ENCODE measurements around the gene MRO. TPM values are rescaled to one million over a fixed set of nuclear protein-coding genes. Genes with fewer than 3 reads are reported as not detected.

MRO gene
- total and polyA plus RNA-seq, 10 of the 15 experiments (the other 5 are each of a cell fraction or from before 2014, with no cell fraction given) = 0.11 to 0.18 TPM; not detected in 8

DNA sequence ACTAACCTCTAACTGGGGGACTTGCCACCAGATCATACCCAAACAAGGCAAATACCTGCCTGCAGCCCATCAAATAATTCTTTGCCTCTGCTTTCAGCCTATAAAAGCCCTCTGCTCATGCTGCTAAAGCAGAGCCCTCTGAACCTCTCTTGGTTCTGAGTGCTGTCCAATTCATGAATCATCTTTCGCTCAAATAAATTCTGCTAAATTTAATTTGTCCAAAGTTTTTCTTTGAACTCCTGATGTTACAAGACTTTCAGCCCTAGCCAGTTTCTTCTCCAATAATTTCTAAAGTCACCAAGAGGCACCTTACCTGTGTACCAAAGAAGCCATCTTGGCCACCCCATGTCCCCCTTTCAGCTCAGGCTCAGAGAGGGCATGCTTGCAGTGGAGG lies 72.0 kb downstream of the MRO start (continued):
- TF ChIP-seq, protein P1, sequence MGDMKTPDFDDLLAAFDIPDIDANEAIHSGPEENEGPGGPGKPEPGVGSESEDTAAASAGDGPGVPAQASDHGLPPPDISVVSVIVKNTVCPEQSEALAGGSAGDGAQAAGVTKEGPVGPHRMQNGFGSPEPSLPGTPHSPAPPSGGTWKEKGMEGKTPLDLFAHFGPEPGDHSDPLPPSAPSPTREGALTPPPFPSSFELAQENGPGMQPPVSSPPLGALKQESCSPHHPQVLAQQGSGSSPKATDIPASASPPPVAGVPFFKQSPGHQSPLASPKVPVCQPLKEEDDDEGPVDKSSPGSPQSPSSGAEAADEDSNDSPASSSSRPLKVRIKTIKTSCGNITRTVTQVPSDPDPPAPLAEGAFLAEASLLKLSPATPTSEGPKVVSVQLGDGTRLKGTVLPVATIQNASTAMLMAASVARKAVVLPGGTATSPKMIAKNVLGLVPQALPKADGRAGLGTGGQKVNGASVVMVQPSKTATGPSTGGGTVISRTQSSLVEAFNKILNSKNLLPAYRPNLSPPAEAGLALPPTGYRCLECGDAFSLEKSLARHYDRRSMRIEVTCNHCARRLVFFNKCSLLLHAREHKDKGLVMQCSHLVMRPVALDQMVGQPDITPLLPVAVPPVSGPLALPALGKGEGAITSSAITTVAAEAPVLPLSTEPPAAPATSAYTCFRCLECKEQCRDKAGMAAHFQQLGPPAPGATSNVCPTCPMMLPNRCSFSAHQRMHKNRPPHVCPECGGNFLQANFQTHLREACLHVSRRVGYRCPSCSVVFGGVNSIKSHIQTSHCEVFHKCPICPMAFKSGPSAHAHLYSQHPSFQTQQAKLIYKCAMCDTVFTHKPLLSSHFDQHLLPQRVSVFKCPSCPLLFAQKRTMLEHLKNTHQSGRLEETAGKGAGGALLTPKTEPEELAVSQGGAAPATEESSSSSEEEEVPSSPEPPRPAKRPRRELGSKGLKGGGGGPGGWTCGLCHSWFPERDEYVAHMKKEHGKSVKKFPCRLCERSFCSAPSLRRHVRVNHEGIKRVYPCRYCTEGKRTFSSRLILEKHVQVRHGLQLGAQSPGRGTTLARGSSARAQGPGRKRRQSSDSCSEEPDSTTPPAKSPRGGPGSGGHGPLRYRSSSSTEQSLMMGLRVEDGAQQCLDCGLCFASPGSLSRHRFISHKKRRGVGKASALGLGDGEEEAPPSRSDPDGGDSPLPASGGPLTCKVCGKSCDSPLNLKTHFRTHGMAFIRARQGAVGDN (IDR thresholded peaks at IDR 0.05) = no peak

- 26% methylated on average over 5 of the region's 5 CpGs for WGBS (ENCODE audit: insufficient coverage, insufficient replicate concordance, low lambda C conversion rate, missing lambda C conversion rate)
- Histone ChIP-seq H2AFZ (ENCODE audit: control insufficient read depth, low read depth, low read length) (no peak overlapping the region), H3K4me1 (ENCODE audit: control insufficient read depth, insufficient read depth, low read length) (no peaks in the 10 kb centered on the region), H3K79me2 (ENCODE audit: control insufficient read depth, insufficient read depth, low read length) (no peaks in the 10 kb centered on the region), H3K9me3 (replicated peaks; ENCODE audit: control insufficient read depth, insufficient read depth, low read length) (no peaks in the 10 kb centered on the region; the same call in 2 of the 3 replicates), H4K20me1 (ENCODE audit: control insufficient read depth, insufficient read depth) (no peaks in the 10 kb centered on the region), H3K27me3 (replicated peaks in 1 of 2; ENCODE audit: control insufficient read depth in 2 of 2, insufficient read depth in 2 of 2, low read length in 1 of 2) (peaks cover 0 to 10% of the 10 kb centered on the region in 2 experiments), H3K36me3 (ENCODE audit: control insufficient read depth in 2 of 2, insufficient read depth in 2 of 2, low read length in 1 of 2) (no peaks in the 10 kb centered on the region), H3K4me3 (no peak overlapping the region), H3K4me2 (ENCODE audit: control insufficient read depth, insufficient read depth) (no peak overlapping the region), H3K9ac (ENCODE audit: control insufficient read depth, insufficient read depth, low read length) (no peak overlapping the region), H3K27ac (ENCODE audit: control insufficient read depth, insufficient read depth) (no peak overlapping the region)
- POLR2A ChIA-PET = no interaction called here
- DNase-seq (ENCODE audit: low read depth, low spot score) (no peak), ATAC-seq (no peak), FAIRE-seq (no peak)
- in situ Hi-C loops (cut with MboI) = no loop called here
- TF ChIP-seq NR2C1 (IDR thresholded peaks at IDR 0.05) (no peak), MYB (IDR thresholded peaks at IDR 0.05; ENCODE audit: borderline replicate concordance, low read depth, low read length) (no peak), CHD1 (IDR thresholded peaks at IDR 0.05; ENCODE audit: low read depth, low read length) (no peak), YBX1 (IDR thresholded peaks at IDR 0.05) (no peak), BACH1 (IDR thresholded peaks at IDR 0.05; ENCODE audit: borderline replicate concordance) (no peak), GATAD2B (conservative IDR thresholded peaks at IDR 0.05; ENCODE audit: low read depth) (no peak), DPF2 (IDR thresholded peaks at IDR 0.05) (no peak), ASH2L (IDR thresholded peaks at IDR 0.05; ENCODE audit: borderline replicate concordance, low read depth) (no peak), EED (IDR thresholded peaks at IDR 0.05; ENCODE audit: low read depth) (no peak), RFX5 (IDR thresholded peaks at IDR 0.05; ENCODE audit: low read depth, low read length) (no peak), STAT3 (IDR thresholded peaks at IDR 0.05; ENCODE audit: low read depth, low read length) (no peak)
- TF ChIP-seq, protein P2, sequence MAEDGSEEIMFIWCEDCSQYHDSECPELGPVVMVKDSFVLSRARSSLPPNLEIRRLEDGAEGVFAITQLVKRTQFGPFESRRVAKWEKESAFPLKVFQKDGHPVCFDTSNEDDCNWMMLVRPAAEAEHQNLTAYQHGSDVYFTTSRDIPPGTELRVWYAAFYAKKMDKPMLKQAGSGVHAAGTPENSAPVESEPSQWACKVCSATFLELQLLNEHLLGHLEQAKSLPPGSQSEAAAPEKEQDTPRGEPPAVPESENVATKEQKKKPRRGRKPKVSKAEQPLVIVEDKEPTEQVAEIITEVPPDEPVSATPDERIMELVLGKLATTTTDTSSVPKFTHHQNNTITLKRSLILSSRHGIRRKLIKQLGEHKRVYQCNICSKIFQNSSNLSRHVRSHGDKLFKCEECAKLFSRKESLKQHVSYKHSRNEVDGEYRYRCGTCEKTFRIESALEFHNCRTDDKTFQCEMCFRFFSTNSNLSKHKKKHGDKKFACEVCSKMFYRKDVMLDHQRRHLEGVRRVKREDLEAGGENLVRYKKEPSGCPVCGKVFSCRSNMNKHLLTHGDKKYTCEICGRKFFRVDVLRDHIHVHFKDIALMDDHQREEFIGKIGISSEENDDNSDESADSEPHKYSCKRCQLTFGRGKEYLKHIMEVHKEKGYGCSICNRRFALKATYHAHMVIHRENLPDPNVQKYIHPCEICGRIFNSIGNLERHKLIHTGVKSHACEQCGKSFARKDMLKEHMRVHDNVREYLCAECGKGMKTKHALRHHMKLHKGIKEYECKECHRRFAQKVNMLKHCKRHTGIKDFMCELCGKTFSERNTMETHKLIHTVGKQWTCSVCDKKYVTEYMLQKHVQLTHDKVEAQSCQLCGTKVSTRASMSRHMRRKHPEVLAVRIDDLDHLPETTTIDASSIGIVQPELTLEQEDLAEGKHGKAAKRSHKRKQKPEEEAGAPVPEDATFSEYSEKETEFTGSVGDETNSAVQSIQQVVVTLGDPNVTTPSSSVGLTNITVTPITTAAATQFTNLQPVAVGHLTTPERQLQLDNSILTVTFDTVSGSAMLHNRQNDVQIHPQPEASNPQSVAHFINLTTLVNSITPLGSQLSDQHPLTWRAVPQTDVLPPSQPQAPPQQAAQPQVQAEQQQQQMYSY (CRISPR knock-in tag; IDR thresholded peaks at IDR 0.05) = no peak
- TF ChIP-seq, protein P3, sequence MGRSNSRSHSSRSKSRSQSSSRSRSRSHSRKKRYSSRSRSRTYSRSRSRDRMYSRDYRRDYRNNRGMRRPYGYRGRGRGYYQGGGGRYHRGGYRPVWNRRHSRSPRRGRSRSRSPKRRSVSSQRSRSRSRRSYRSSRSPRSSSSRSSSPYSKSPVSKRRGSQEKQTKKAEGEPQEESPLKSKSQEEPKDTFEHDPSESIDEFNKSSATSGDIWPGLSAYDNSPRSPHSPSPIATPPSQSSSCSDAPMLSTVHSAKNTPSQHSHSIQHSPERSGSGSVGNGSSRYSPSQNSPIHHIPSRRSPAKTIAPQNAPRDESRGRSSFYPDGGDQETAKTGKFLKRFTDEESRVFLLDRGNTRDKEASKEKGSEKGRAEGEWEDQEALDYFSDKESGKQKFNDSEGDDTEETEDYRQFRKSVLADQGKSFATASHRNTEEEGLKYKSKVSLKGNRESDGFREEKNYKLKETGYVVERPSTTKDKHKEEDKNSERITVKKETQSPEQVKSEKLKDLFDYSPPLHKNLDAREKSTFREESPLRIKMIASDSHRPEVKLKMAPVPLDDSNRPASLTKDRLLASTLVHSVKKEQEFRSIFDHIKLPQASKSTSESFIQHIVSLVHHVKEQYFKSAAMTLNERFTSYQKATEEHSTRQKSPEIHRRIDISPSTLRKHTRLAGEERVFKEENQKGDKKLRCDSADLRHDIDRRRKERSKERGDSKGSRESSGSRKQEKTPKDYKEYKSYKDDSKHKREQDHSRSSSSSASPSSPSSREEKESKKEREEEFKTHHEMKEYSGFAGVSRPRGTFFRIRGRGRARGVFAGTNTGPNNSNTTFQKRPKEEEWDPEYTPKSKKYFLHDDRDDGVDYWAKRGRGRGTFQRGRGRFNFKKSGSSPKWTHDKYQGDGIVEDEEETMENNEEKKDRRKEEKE (IDR thresholded peaks at IDR 0.05) = no peak
- BruUV-seq (replicated peaks) = no TSS peak
- CTCF ChIA-PET = no interaction called here
- intact Hi-C loops (cut with micrococcal nuclease; ENCODE audit: unreplicated experiment) = no loop called here
- RAD21 ChIA-PET (ENCODE audit: unreplicated experiment) = no interaction called here
- SMC1A ChIA-PET (ENCODE audit: uncharacterized antibody, unreplicated experiment) = no interaction called here
Observed at GRCh38 chr18:50745945-50746344, 73.9 kb downstream of the MRO start.
